ENCODE results near the gene ITIH4. TPM values are rescaled to one million over a fixed set of nuclear protein-coding genes. Genes with fewer than 3 reads are reported as not detected.

ITIH4 gene
- polyA plus RNA-seq, 6 donors from 2014 or later: not detected

GRCh38 chr3:52798376-52798977 is 32.0 kb downstream of the ITIH4 start:
- no peaks in the 10 kb centered on the region for H3K36me3 Mint-ChIP-seq
- no peak for DNase-seq
- no peaks in the 10 kb centered on the region for H3K27me3 Mint-ChIP-seq
- no peak for ATAC-seq (ENCODE audit: low read depth in 2 of 2)
- peaks cover 0 to 2% (median 0%) of the 10 kb centered on the region in 3 donors for H3K4me1 Mint-ChIP-seq
- peak overlapping the region in 1 of 6 donors; percentile 58 for H3K27ac Mint-ChIP-seq
- peaks cover 0 to 2% (median 0%) of the 10 kb centered on the region in 7 donors for H3K9me3 Mint-ChIP-seq
- H3K4me3 Mint-ChIP-seq: no peak overlapping the region

GRCh38 chr3:52796411-52796810 is 34.1 kb downstream of the ITIH4 start:
- H3K27ac Mint-ChIP-seq: no peak overlapping the region
- peaks cover 0 to 2% (median 0%) of the 10 kb centered on the region in 7 donors for H3K9me3 Mint-ChIP-seq
- no peak for DNase-seq
- H3K36me3 Mint-ChIP-seq: no peaks in the 10 kb centered on the region
- ATAC-seq (ENCODE audit: low read depth in 2 of 2): no peak
- no peaks in the 10 kb centered on the region for H3K27me3 Mint-ChIP-seq
- H3K4me3 Mint-ChIP-seq: no peak overlapping the region
- H3K4me1 Mint-ChIP-seq: peaks cover 0 to 2% (median 0%) of the 10 kb centered on the region in 3 donors

- Mint-ChIP-seq H3K27ac (peak overlapping the region in 1 of 6 donors; percentile 64), H3K9me3 (peaks cover 0 to 2% (median 0%) of the 10 kb centered on the region in 7 donors), H3K4me1 (peaks cover 0 to 2% (median 0%) of the 10 kb centered on the region in 3 donors), H3K4me3 (no peak overlapping the region), H3K27me3 (no peaks in the 10 kb centered on the region), H3K36me3 (no peaks in the 10 kb centered on the region)
- no peak for ATAC-seq (ENCODE audit: low read depth in 2 of 2)
- no peak for DNase-seq
Measured at GRCh38 chr3:52795298-52795900, 35.1 kb downstream of the ITIH4 start.

GRCh38 chr3:52794612-52795099 is 35.8 kb downstream of the ITIH4 start, which contains the start of gene ITIH3:
Gene ITIH3, plus strand, starts transcription at chr3:52794796. Its CDS starts 8 bp downstream, at chr3:52794804.
- H3K27ac Mint-ChIP-seq: peak within 1 kb of the TSS in 2 of 6 donors; percentile 64 to 78
- no peak within 1 kb of the TSS for H3K4me3 Mint-ChIP-seq
- no peaks in the 10 kb centered on the region for H3K36me3 Mint-ChIP-seq

GRCh38 chr3:52793702-52794611 is 36.5 kb downstream of the ITIH4 start:
- no peak overlapping the region for H3K4me3 Mint-ChIP-seq
- DNase-seq: no peak
- H3K27ac Mint-ChIP-seq: peak overlapping the region in 1 of 6 donors; percentile 78
- peaks cover 0 to 2% (median 0%) of the 10 kb centered on the region in 3 donors for H3K4me1 Mint-ChIP-seq
- H3K36me3 Mint-ChIP-seq: no peaks in the 10 kb centered on the region
- H3K27me3 Mint-ChIP-seq: no peaks in the 10 kb centered on the region
- H3K9me3 Mint-ChIP-seq: peaks cover 0 to 2% (median 0%) of the 10 kb centered on the region in 7 donors
- ATAC-seq (ENCODE audit: low read depth in 2 of 2): no peak

More at GRCh38 chr3:52794612-52795099, 35.8 kb downstream of the ITIH4 start, which contains the start of gene ITIH3:
- peaks cover 0 to 2% (median 0%) of the 10 kb centered on the region in 7 donors for H3K9me3 Mint-ChIP-seq
- DNase-seq (no peak), ATAC-seq (ENCODE audit: low read depth in 2 of 2) (no peak)
- H3K27me3 Mint-ChIP-seq: no peaks in the 10 kb centered on the region
- H3K4me1 Mint-ChIP-seq: peaks cover 0 to 2% (median 0%) of the 10 kb centered on the region in 3 donors

- Mint-ChIP-seq H3K9me3 (peaks cover 0 to 2% (median 0%) of the 10 kb centered on the region in 7 donors), H3K27ac (peak overlapping the region in 1 of 6 donors; percentile 78), H3K27me3 (no peaks in the 10 kb centered on the region), H3K4me1 (peaks cover 0 to 2% (median 0%) of the 10 kb centered on the region in 3 donors), H3K36me3 (no peaks in the 10 kb centered on the region), H3K4me3 (no peak overlapping the region)
- DNase-seq (no peak), ATAC-seq (ENCODE audit: low read depth in 2 of 2) (no peak)
Measured at GRCh38 chr3:52792961-52793695, 37.3 kb downstream of the ITIH4 start.

GRCh38 chr3:52792413-52792812 is 38.1 kb downstream of the ITIH4 start:
- H3K9me3 Mint-ChIP-seq: peaks cover 0 to 2% (median 0%) of the 10 kb centered on the region in 7 donors
- no peak overlapping the region for H3K4me3 Mint-ChIP-seq
- DNase-seq (no peak), ATAC-seq (ENCODE audit: low read depth in 2 of 2) (no peak)
- H3K36me3 Mint-ChIP-seq: no peaks in the 10 kb centered on the region
- H3K4me1 Mint-ChIP-seq: peaks cover 0 to 2% (median 0%) of the 10 kb centered on the region in 3 donors
- no peaks in the 10 kb centered on the region for H3K27me3 Mint-ChIP-seq
- H3K27ac Mint-ChIP-seq: no peak overlapping the region

- Mint-ChIP-seq H3K36me3 (no peaks in the 10 kb centered on the region), H3K4me1 (peaks cover 0 to 2% (median 0%) of the 10 kb centered on the region in 3 donors), H3K4me3 (no peak overlapping the region), H3K27me3 (no peaks in the 10 kb centered on the region), H3K9me3 (peaks cover 0 to 2% (median 0%) of the 10 kb centered on the region in 7 donors), H3K27ac (no peak overlapping the region)
- DNase-seq (no peak), ATAC-seq (ENCODE audit: low read depth in 2 of 2) (no peak)
Measured at GRCh38 chr3:52791928-52792327, 38.5 kb downstream of the ITIH4 start.

GRCh38 chr3:52791366-52791765 is 39.1 kb downstream of the ITIH4 start:
- DNase-seq (no peak), ATAC-seq (ENCODE audit: low read depth in 2 of 2) (no peak)
- no peak overlapping the region for H3K27ac Mint-ChIP-seq
- no peaks in the 10 kb centered on the region for H3K27me3 Mint-ChIP-seq
- H3K9me3 Mint-ChIP-seq: peaks cover 0 to 2% (median 0%) of the 10 kb centered on the region in 7 donors
- H3K4me1 Mint-ChIP-seq: peaks cover 0 to 2% (median 0%) of the 10 kb centered on the region in 3 donors
- H3K4me3 Mint-ChIP-seq: no peak overlapping the region
- no peaks in the 10 kb centered on the region for H3K36me3 Mint-ChIP-seq

GRCh38 chr3:52790741-52791140 is 39.7 kb downstream of the ITIH4 start:
- Mint-ChIP-seq H3K27ac (no peak overlapping the region), H3K9me3 (no peaks in the 10 kb centered on the region), H3K4me1 (peaks cover 0 to 2% (median 0%) of the 10 kb centered on the region in 3 donors), H3K27me3 (no peaks in the 10 kb centered on the region), H3K4me3 (no peak overlapping the region), H3K36me3 (no peaks in the 10 kb centered on the region)
- ATAC-seq (ENCODE audit: low read depth in 2 of 2): no peak
- DNase-seq: no peak

GRCh38 chr3:52790337-52790736 is 40.1 kb downstream of the ITIH4 start:
- Mint-ChIP-seq H3K4me3 (peak overlapping the region in 1 of 8 donors; percentile 18), H3K27me3 (no peaks in the 10 kb centered on the region), H3K27ac (no peak overlapping the region), H3K4me1 (peaks cover 0 to 2% (median 0%) of the 10 kb centered on the region in 3 donors), H3K9me3 (no peaks in the 10 kb centered on the region), H3K36me3 (no peaks in the 10 kb centered on the region)
- DNase-seq (no peak), ATAC-seq (ENCODE audit: low read depth in 2 of 2) (no peak)

GRCh38 chr3:52789746-52790040 is 40.8 kb downstream of the ITIH4 start:
- Mint-ChIP-seq H3K27ac (peak overlapping the region in 1 of 6 donors; percentile 53), H3K4me1 (peaks cover 0 to 2% (median 0%) of the 10 kb centered on the region in 3 donors), H3K36me3 (no peaks in the 10 kb centered on the region), H3K9me3 (no peaks in the 10 kb centered on the region), H3K27me3 (no peaks in the 10 kb centered on the region), H3K4me3 (no peak overlapping the region)
- ATAC-seq (ENCODE audit: low read depth in 2 of 2): no peak
- no peak for DNase-seq

All from naive B cell (primary cell).